SK-N-SH treated with all-trans-retinoic acid at 6 μM for 48 hours (cell line): ENCODE data around the gene APOL3.
A peak's percentile ranks its signal among the peaks of the same experiment; 100 is the strongest.

Experiments used
- ATAC-seq: fragments of 200-7000 bp; cut with Tn5 transposase; 3 replicates; pipeline ENCODE4 v1.9.1; 2020; ENCODE audit warnings: mild to moderate bottlenecking, moderate library complexity
- ARNTL ChIP-seq: fragments of 450-650 bp; formaldehyde crosslinking; IDR thresholded peaks from 2 replicates; pipeline ENCODE4 v1.5.0; 2020; ENCODE audit warnings: low read depth, mild to moderate bottlenecking, moderate library complexity, borderline replicate concordance
- BACH2 ChIP-seq: fragments of 250-450 bp; sonication (Bioruptor Pico); IDR thresholded peaks from 2 replicates; pipeline ENCODE4 v1.9.0; 2021; ENCODE audit warnings: mild to moderate bottlenecking, borderline replicate concordance
- CREB5 ChIP-seq: fragments of 250-450 bp; sonication (Bioruptor Pico); IDR thresholded peaks from 2 replicates; pipeline ENCODE4 v1.5.1; 2020; ENCODE audit warnings: low read depth, mild to moderate bottlenecking, moderate library complexity
- CSDC2 ChIP-seq: fragments of 250-450 bp; sonication (Bioruptor Pico); IDR thresholded peaks from 2 replicates; pipeline ENCODE4 v1.5.0; 2020; ENCODE audit warnings: mild to moderate bottlenecking, moderate library complexity
- CSRNP3 ChIP-seq: fragments of 250-450 bp; sonication (Bioruptor Pico); IDR thresholded peaks from 2 replicates; pipeline ENCODE4 v1.5.1; 2021; ENCODE audit warnings: mild to moderate bottlenecking, moderate library complexity
- ESRRG ChIP-seq: fragments of 250-450 bp; sonication (Bioruptor Pico); IDR thresholded peaks from 2 replicates; pipeline ENCODE4 v1.6.1; 2021; ENCODE audit warnings: mild to moderate bottlenecking
- GLIS3 ChIP-seq: fragments of 250-450 bp; sonication (Bioruptor Pico); IDR thresholded peaks from 2 replicates; pipeline ENCODE4 v1.5.0; 2020; ENCODE audit warnings: mild to moderate bottlenecking, moderate library complexity
- ISL1 ChIP-seq: fragments of 250-450 bp; sonication (Bioruptor Pico); IDR thresholded peaks from 2 replicates; pipeline ENCODE4 v2.1.2; 2022; ENCODE audit warnings: mild to moderate bottlenecking, moderate library complexity
- PATZ1 ChIP-seq: fragments of 250-450 bp; sonication (Bioruptor Pico); IDR thresholded peaks from 2 replicates; pipeline ENCODE4 v1.8.0; 2020; ENCODE audit warnings: mild to moderate bottlenecking, moderate library complexity, borderline replicate concordance
- POU6F1 ChIP-seq: fragments of 250-450 bp; sonication (Bioruptor Pico); IDR thresholded peaks from 2 replicates; pipeline ENCODE4 v1.8.0; 2021; ENCODE audit warnings: low read depth, mild to moderate bottlenecking, moderate library complexity, borderline replicate concordance
- RARB ChIP-seq: fragments of 250-450 bp; sonication (Bioruptor Pico); IDR thresholded peaks from 2 replicates; pipeline ENCODE4 v1.8.0; 2021; ENCODE audit warnings: mild to moderate bottlenecking, moderate library complexity
- SNAI2 ChIP-seq: fragments of 250-450 bp; sonication (Bioruptor Pico); IDR thresholded peaks from 2 replicates; pipeline ENCODE4 v1.5.0; 2020; ENCODE audit warnings: mild to moderate bottlenecking, moderate library complexity
- TOX ChIP-seq: fragments of 250-450 bp; sonication (Bioruptor Pico); IDR thresholded peaks from 2 replicates; pipeline ENCODE4 v1.8.0; 2021; ENCODE audit warnings: mild to moderate bottlenecking, moderate library complexity, borderline replicate concordance
- TSHZ2 ChIP-seq: fragments of 250-450 bp; sonication (Bioruptor Pico); IDR thresholded peaks from 2 replicates; pipeline ENCODE4 v1.5.0; 2020; ENCODE audit warnings: mild to moderate bottlenecking, moderate library complexity
- ZFP3 ChIP-seq: fragments of 250-450 bp; sonication (Bioruptor Pico); IDR thresholded peaks from 2 replicates; pipeline ENCODE4 v1.5.0; 2020; ENCODE audit warnings: mild to moderate bottlenecking, moderate library complexity
- ZFP30 ChIP-seq: fragments of 450-650 bp; formaldehyde crosslinking; IDR thresholded peaks from 2 replicates; pipeline ENCODE4 v1.5.0; 2022; ENCODE audit warnings: mild to moderate bottlenecking, moderate library complexity
- ZNF565 ChIP-seq: fragments of 450-650 bp; formaldehyde crosslinking; conservative IDR thresholded peaks from 2 replicates; pipeline ENCODE4 v1.5.0; 2020; ENCODE audit warnings: low read depth, mild to moderate bottlenecking, moderate library complexity
- ZNF70 ChIP-seq: fragments of 450-650 bp; formaldehyde crosslinking; IDR thresholded peaks from 2 replicates; pipeline ENCODE4 v1.5.0; 2020; ENCODE audit warnings: mild to moderate bottlenecking, moderate library complexity

Gene APOL3

GRCh38 chr22:36194971-36195370 lies 34.4 kb upstream of the APOL3 start:
- ATAC-seq: peak; percentile 95
- no peak for TF ChIP-seq RARB (CRISPR knock-in tag)
- TF ChIP-seq POU6F1 (CRISPR knock-in tag): no peak
- TF ChIP-seq CSDC2 (CRISPR knock-in tag): no peak
- TF ChIP-seq ISL1 (CRISPR knock-in tag): no peak
- no peak for TF ChIP-seq BACH2
- TF ChIP-seq PATZ1 (CRISPR knock-in tag): no peak
- TF ChIP-seq CREB5 (CRISPR knock-in tag): no peak
- no peak for TF ChIP-seq ZNF70 (CRISPR knock-in tag)
- no peak for TF ChIP-seq SNAI2 (CRISPR knock-in tag)
- TF ChIP-seq TSHZ2 (CRISPR knock-in tag): no peak
- no peak for TF ChIP-seq ZFP3
- TF ChIP-seq, all 23 proteins: peak for 0

- TF ChIP-seq GLIS3 (CRISPR knock-in tag) (no peak), SNAI2 (CRISPR knock-in tag) (no peak), ARNTL (CRISPR knock-in tag) (no peak), POU6F1 (CRISPR knock-in tag) (no peak), CSDC2 (CRISPR knock-in tag) (no peak), RARB (CRISPR knock-in tag) (no peak), ISL1 (CRISPR knock-in tag) (no peak), ESRRG (CRISPR knock-in tag) (no peak), ZNF565 (CRISPR knock-in tag) (no peak)
- ATAC-seq: no peak
Observed at GRCh38 chr22:36194385-36194784, 33.8 kb upstream of the APOL3 start.

GRCh38 chr22:36193577-36193976 lies 33.0 kb upstream of the APOL3 start:
- no peak for TF ChIP-seq ZFP30 (CRISPR knock-in tag)
- no peak for TF ChIP-seq ZNF70 (CRISPR knock-in tag)
- TF ChIP-seq TOX: no peak
- no peak for TF ChIP-seq ZFP3
- TF ChIP-seq PATZ1 (CRISPR knock-in tag): no peak
- no peak for TF ChIP-seq CSRNP3 (CRISPR knock-in tag)
- TF ChIP-seq ARNTL (CRISPR knock-in tag): no peak
- no peak for TF ChIP-seq BACH2
- ATAC-seq: no peak
